Upper lobe of left lung (tissue), 6 donors: ENCODE results near the gene NOS1AP. TPM values are rescaled to one million over a fixed set of nuclear protein-coding genes. Genes with fewer than 3 reads are reported as not detected.

ENCODE experiments used
- ATAC-seq, 2 donors: fragments of 200-7000 bp; cut with Tn5 transposase; one replicate each; pipeline ENCODE4 v1.9.1; 2022; ENCODE audit warnings: mild to moderate bottlenecking in 2 of 2, moderate library complexity in 2 of 2; ENCODE audit not compliant: low FRiP score in 2 of 2
- DNase-seq, 2 donors: peaks; one replicate each; pipeline ENCODE4 v3.0.0-alpha.2; 2019 to 2020
- H3K27ac ChIP-seq, 4 donors: fragments of 200-600 bp; sonication (generic); one replicate each; pipeline ENCODE4 v1.5.1; 2016 to 2019
- H3K27me3 ChIP-seq, 4 donors: fragments of 200-600 bp; sonication (generic); one replicate each; pipeline ENCODE4 v1.5.1; 2017 to 2019
- H3K36me3 ChIP-seq, 4 donors: fragments of 200-600 bp; sonication (generic); one replicate each; pipeline ENCODE4 v1.5.1; 2016 to 2019
- H3K4me1 ChIP-seq, 4 donors: fragments of 200-600 bp; sonication (generic); one replicate each; pipeline ENCODE4 v1.5.1; 2018 to 2019
- H3K4me3 ChIP-seq, 4 donors: fragments of 200-600 bp; sonication (generic); one replicate each; pipeline ENCODE4 v1.5.1; 2017 to 2019; ENCODE audit warnings: mild to moderate bottlenecking in 2 of 4, moderate library complexity in 1 of 4
- H3K9me3 ChIP-seq, 4 donors: fragments of 200-600 bp; sonication (generic); one replicate each; pipeline ENCODE4 v1.5.1; 2018 to 2019
- CTCF ChIP-seq, 6 experiments: fragments of 450-650 bp in 4 of 6; fragments of 200-600 bp in 2 of 6; sonication (generic) in 2 of 6; IDR thresholded peaks; one replicate each; pipeline ENCODE4 v1.5.1; 2016 to 2019; ENCODE audit warnings: antibody characterized with exemption in 6 of 6
- EP300 ChIP-seq, 4 donors: sonication (generic); formaldehyde crosslinking; IDR thresholded peaks; one replicate each; pipeline ENCODE4 v1.5.1; 2017; ENCODE audit warnings: antibody characterized with exemption in 4 of 4, control low read depth in 2 of 4
- POLR2A ChIP-seq, 4 donors: fragments of 450-650 bp; IDR thresholded peaks; one replicate each; pipeline ENCODE4 v1.5.1; 2016 to 2017; ENCODE audit warnings: antibody characterized with exemption in 4 of 4, mild to moderate bottlenecking in 2 of 4
- POLR2AphosphoS5 ChIP-seq, 2 donors: sonication (generic); formaldehyde crosslinking; IDR thresholded peaks; one replicate each; pipeline ENCODE4 v1.5.1; 2017; ENCODE audit warnings: antibody characterized with exemption in 2 of 2
- WGBS, 2 donors: methylation state at CpG; one replicate each; pipeline ENCODE4 v1.1.5; 2017 to 2018; 5-methylcytosine and 5-hydroxymethylcytosine counted together
- total RNA-seq, 6 donors: library from RNA; depleted of rRNA in 4 of 6; stranded (reverse); fragments of >200 nt in 4 of 6; gene quantifications; one replicate each; pipeline versions ENCODE4 v1.1.0 to v1.2.1, GENCODE V29; 2016 to 2021
- donor health status: DM: no; HTN: no; CAD: no; lungs with moderate emphysema.
- donor health status: DM: no; HTN: yes; CAD: no; lungs with severe emphysema.

NOS1AP gene
- total RNA-seq, 6 donors from 2014 or later: 5.3 to 16.4 (median 6.5) TPM

DNA sequence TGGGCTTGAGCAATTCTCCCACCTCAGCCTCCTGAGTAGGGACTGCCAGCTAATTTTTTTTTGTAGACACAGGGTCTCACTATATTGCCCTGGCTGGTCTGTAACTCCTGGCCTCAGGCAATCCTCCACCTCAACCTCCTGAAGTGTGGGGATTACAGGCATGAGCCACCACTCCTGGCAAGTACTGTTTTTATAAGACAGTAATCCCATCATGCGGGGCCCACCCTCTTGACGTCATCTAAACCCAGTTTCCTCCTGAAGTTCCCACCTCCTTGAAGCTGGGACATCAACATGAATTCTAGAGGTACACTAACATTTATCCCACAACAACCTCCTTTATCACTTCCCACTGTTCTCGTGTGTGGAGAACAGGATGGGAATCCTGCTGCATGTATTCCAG lies 202.5 kb downstream of the NOS1AP start:
- no peaks in the 10 kb centered on the region for H3K4me1 ChIP-seq
- whole genome bisulfite sequencing, 2 donors: 83 to 87% methylated on average over 3 of the region's 3 CpGs

DNA sequence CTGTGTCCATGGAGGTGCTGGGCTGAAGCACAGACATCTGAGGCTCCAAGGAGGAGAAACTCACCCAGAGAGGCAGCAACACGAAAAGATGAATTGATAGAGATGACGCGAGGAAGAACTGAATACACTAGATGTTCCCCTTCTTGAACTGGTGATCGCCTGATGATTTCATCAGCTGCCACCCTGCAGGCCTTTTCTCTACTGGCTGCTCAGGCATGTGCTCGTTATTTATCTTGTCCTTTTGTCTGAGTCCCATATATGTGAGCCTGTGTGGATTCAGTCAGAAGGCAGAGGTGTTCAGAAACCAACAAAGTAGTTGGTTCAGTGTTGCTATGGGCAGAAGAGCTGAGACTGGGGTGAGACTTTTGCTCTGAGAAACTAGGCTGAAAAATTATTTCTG lies 202.9 kb downstream of the NOS1AP start:
- ATAC-seq (no peak), DNase-seq (no peak)
- Histone ChIP-seq H3K27me3 (no peaks in the 10 kb centered on the region), H3K9me3 (no peaks in the 10 kb centered on the region), H3K4me3 (no peak overlapping the region), H3K27ac (no peak overlapping the region), H3K36me3 (no peaks in the 10 kb centered on the region), H3K4me1 (no peaks in the 10 kb centered on the region)
- TF ChIP-seq POLR2AphosphoS5 (IDR thresholded peaks at IDR 0.05) (no peak), POLR2A (IDR thresholded peaks at IDR 0.05) (no peak), CTCF (IDR thresholded peaks at IDR 0.05) (no peak), EP300 (IDR thresholded peaks at IDR 0.05) (no peak)
- WGBS, 2 donors: 80 to 88% methylated on average over 5 of the region's 5 CpGs

More for the DNA sequence above, 202.5 kb downstream of the NOS1AP start:
- TF ChIP-seq POLR2A (IDR thresholded peaks at IDR 0.05) (no peak), EP300 (IDR thresholded peaks at IDR 0.05) (no peak), CTCF (IDR thresholded peaks at IDR 0.05) (no peak), POLR2AphosphoS5 (IDR thresholded peaks at IDR 0.05) (no peak)
- Histone ChIP-seq H3K27me3 (no peaks in the 10 kb centered on the region), H3K27ac (no peak overlapping the region), H3K36me3 (no peaks in the 10 kb centered on the region), H3K9me3 (no peaks in the 10 kb centered on the region), H3K4me3 (no peak overlapping the region)
- no peak for ATAC-seq
- no peak for DNase-seq

GRCh38 chr1:162275622-162276175 lies 206.2 kb downstream of the NOS1AP start:
- Histone ChIP-seq H3K4me1 (no peaks in the 10 kb centered on the region), H3K27ac (no peak overlapping the region), H3K4me3 (no peak overlapping the region), H3K27me3 (no peaks in the 10 kb centered on the region), H3K9me3 (no peaks in the 10 kb centered on the region), H3K36me3 (no peaks in the 10 kb centered on the region)
- no peak for ATAC-seq
- no peak for DNase-seq
- WGBS, 2 donors: 95 to 97% methylated on average over 6 of the region's 6 CpGs
- no peak for TF ChIP-seq POLR2A (IDR thresholded peaks at IDR 0.05)
- TF ChIP-seq EP300 (IDR thresholded peaks at IDR 0.05): no peak
- no peak for TF ChIP-seq POLR2AphosphoS5 (IDR thresholded peaks at IDR 0.05)
- TF ChIP-seq CTCF (IDR thresholded peaks at IDR 0.05): no peak

DNA sequence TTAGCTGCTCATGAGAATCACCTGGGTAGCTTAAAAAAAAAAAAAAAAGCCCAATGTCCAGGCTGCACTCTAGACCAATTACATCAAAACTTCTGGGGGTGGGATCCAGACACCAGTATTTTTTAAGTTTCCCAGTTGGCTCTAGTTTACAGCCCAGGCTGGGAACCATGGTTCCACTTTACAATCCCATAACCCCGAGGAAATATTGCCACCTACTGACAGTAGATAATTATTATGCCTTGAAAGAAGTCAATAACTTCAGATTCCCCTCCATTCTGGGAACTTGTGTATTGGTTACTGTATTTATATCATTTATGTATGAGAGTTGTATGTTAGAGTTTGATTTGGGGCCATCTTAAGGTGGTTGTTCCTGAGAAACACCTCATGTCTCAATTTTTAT lies 207.0 kb downstream of the NOS1AP start:
- DNase-seq: no peak
- 33 to 46% methylated on average over 1 of the region's 1 CpG for WGBS, 2 donors

More for the DNA sequence above, 207.0 kb downstream of the NOS1AP start:
- Histone ChIP-seq H3K36me3 (no peaks in the 10 kb centered on the region), H3K27me3 (no peaks in the 10 kb centered on the region), H3K4me1 (no peaks in the 10 kb centered on the region), H3K27ac (no peak overlapping the region), H3K4me3 (no peak overlapping the region), H3K9me3 (no peaks in the 10 kb centered on the region)
- ATAC-seq: peak in 1 of 2 donors; percentile 56
- TF ChIP-seq POLR2A (IDR thresholded peaks at IDR 0.05) (no peak), CTCF (IDR thresholded peaks at IDR 0.05) (peak in 3 of 6 experiments; percentile 22 to 38 (median 38)), EP300 (IDR thresholded peaks at IDR 0.05) (no peak), POLR2AphosphoS5 (IDR thresholded peaks at IDR 0.05) (no peak)
